Endothelial cell (in vitro differentiated cells): Measurements from ENCODE around the gene NFXL1. TPM values are rescaled to one million over a fixed set of nuclear protein-coding genes. Genes with fewer than 3 reads are reported as not detected.

ENCODE experiments used
- DNase-seq: peaks from one replicate; pipeline ENCODE4 v3.0.0; 2021; ENCODE audit warnings: low spot score
- H3K27ac Mint-ChIP-seq: one replicate; pipeline ENCODE4 v1.8.0; 2021; ENCODE audit warnings: mixed read lengths, inconsistent platforms; ENCODE audit not compliant: unreplicated experiment
- H3K27me3 Mint-ChIP-seq: one replicate; pipeline ENCODE4 v1.8.0; 2021; ENCODE audit warnings: mild to moderate bottlenecking, moderate library complexity, mixed read lengths, inconsistent platforms; ENCODE audit not compliant: unreplicated experiment
- H3K36me3 Mint-ChIP-seq: one replicate; pipeline ENCODE4 v1.8.0; 2021; ENCODE audit warnings: mild to moderate bottlenecking, low read depth, mixed read lengths, inconsistent platforms; ENCODE audit not compliant: unreplicated experiment
- H3K4me1 Mint-ChIP-seq: one replicate; pipeline ENCODE4 v1.8.0; 2021; ENCODE audit warnings: mild to moderate bottlenecking, mixed read lengths, inconsistent platforms; ENCODE audit not compliant: unreplicated experiment
- H3K4me3 Mint-ChIP-seq: one replicate; pipeline ENCODE4 v1.8.0; 2021; ENCODE audit warnings: mild to moderate bottlenecking, mixed read lengths, inconsistent platforms; ENCODE audit not compliant: unreplicated experiment
- H3K9me3 Mint-ChIP-seq: one replicate; pipeline ENCODE4 v1.8.0; 2021; ENCODE audit warnings: mixed read lengths, inconsistent platforms; ENCODE audit not compliant: unreplicated experiment
- total RNA-seq: library from RNA; stranded (reverse); fragmentation: NEBNext Ultra II Directional; extraction: Animal tissue kit (Norgen Biotek cat#: 25700); gene quantifications from one replicate; pipeline ENCODE4 v1.2.1, GENCODE V29; 2021; ENCODE audit not compliant: unreplicated experiment
- TF ChIP-seq, protein P1 (sequence below): fragments of 200-600 bp; sonication (generic); IDR thresholded peaks from one replicate; pipeline ENCODE4 v1.5.0; 2021; ENCODE audit warnings: antibody characterized with exemption; ENCODE audit not compliant: unreplicated experiment

The NFXL1 gene
- total RNA-seq, 1 donor from 2014 or later, result 20.0 TPM

DNA sequence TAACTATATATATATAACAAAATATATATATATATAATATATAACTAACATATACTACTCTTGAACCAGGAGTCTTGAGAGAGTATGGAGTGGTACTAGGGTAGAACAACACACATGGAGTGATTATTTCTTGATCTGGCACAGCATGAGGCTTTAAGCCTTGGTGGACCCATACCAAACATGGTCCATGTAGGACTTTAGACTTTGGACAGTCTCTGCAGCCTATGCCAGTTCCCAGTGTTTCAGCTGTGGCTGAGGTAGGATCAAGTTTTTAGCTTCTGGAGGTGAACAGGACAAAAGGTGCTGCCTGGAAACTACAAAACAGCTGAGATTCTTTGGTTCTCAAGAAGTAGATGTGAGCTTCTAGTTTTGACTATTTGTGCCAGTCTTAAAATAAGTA is 97.1 kb downstream of the NFXL1 start:
- Mint-ChIP-seq H3K36me3 (no peaks in the 10 kb centered on the region), H3K4me1 (peaks cover 7% of the 10 kb centered on the region), H3K27ac (no peak overlapping the region), H3K4me3 (no peak overlapping the region), H3K9me3 (no peaks in the 10 kb centered on the region), H3K27me3 (no peaks in the 10 kb centered on the region)
- no peak for DNase-seq
- TF ChIP-seq, protein P1, sequence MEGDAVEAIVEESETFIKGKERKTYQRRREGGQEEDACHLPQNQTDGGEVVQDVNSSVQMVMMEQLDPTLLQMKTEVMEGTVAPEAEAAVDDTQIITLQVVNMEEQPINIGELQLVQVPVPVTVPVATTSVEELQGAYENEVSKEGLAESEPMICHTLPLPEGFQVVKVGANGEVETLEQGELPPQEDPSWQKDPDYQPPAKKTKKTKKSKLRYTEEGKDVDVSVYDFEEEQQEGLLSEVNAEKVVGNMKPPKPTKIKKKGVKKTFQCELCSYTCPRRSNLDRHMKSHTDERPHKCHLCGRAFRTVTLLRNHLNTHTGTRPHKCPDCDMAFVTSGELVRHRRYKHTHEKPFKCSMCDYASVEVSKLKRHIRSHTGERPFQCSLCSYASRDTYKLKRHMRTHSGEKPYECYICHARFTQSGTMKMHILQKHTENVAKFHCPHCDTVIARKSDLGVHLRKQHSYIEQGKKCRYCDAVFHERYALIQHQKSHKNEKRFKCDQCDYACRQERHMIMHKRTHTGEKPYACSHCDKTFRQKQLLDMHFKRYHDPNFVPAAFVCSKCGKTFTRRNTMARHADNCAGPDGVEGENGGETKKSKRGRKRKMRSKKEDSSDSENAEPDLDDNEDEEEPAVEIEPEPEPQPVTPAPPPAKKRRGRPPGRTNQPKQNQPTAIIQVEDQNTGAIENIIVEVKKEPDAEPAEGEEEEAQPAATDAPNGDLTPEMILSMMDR, result no peak

DNA sequence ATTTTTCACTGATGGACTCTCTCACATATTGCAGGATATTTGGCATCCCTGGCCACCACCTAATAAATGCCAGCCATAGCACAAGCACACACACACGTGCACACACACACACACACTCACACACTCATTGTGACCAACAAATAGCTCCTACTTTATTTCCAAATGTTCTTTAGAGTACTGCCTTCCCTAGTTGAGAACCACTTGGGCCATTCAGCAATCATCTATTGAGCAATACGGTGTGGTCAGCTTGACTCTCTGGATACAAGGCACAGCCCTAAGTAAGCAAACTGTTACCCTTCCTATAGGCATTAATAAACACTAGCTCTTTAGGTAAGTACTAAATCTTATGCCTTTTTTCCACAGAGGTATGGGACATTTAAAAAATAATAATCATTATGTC is 97.6 kb downstream of the NFXL1 start:
- Mint-ChIP-seq H3K9me3 (no peaks in the 10 kb centered on the region), H3K27ac (no peak overlapping the region), H3K27me3 (no peaks in the 10 kb centered on the region), H3K36me3 (no peaks in the 10 kb centered on the region), H3K4me1 (peaks cover 7% of the 10 kb centered on the region), H3K4me3 (no peak overlapping the region)
- no peak for DNase-seq
- TF ChIP-seq, protein P1, result no peak

- no peaks in the 10 kb centered on the region for H3K9me3 Mint-ChIP-seq
- no peaks in the 10 kb centered on the region for H3K36me3 Mint-ChIP-seq
- TF ChIP-seq, protein P1, result no peak
- no peak overlapping the region for H3K27ac Mint-ChIP-seq
- DNase-seq, result no peak
- no peak overlapping the region for H3K4me3 Mint-ChIP-seq
- H3K4me1 Mint-ChIP-seq, result peaks cover 7% of the 10 kb centered on the region
- H3K27me3 Mint-ChIP-seq, result no peaks in the 10 kb centered on the region
Observed at GRCh38 chr4:47814618-47815295, 99.6 kb downstream of the NFXL1 start.

GRCh38 chr4:47809654-47810203 is 104.7 kb downstream of the NFXL1 start:
- Mint-ChIP-seq H3K27ac (no peak overlapping the region), H3K36me3 (no peaks in the 10 kb centered on the region), H3K4me1 (no peaks in the 10 kb centered on the region), H3K4me3 (no peak overlapping the region), H3K27me3 (no peaks in the 10 kb centered on the region), H3K9me3 (no peaks in the 10 kb centered on the region)
- TF ChIP-seq, protein P1, result no peak
- DNase-seq, result no peak

DNA sequence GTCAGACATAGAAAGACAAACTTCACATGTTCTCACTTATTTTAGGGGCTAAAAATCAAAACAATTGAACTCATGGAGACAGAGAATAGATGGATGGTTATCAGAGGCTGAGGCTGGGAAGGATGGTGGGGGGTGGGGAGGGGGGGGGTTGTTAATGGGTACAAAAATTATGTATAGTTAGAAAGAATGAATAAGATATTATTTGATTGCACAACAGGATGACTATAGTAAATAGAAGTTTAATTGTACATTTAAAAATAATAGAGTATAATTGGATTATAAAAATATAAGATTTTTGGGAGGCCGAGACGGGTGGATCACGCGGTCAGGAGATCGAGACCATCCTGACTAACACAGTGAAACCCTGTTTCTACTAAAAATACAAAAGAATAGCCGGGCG is 109.8 kb downstream of the NFXL1 start:
- H3K9me3 Mint-ChIP-seq, result no peaks in the 10 kb centered on the region
- H3K36me3 Mint-ChIP-seq, result no peaks in the 10 kb centered on the region
- H3K27ac Mint-ChIP-seq, result no peak overlapping the region
- no peak overlapping the region for H3K4me3 Mint-ChIP-seq
- TF ChIP-seq, protein P1, result no peak
- H3K27me3 Mint-ChIP-seq, result peaks cover 1% of the 10 kb centered on the region
- no peak for DNase-seq
- H3K4me1 Mint-ChIP-seq, result no peaks in the 10 kb centered on the region
